GM12864 (cell line): ENCODE results near the gene CARF.

Experiments
- DNase-seq: peaks from one replicate; pipeline ENCODE4 v3.0.0-alpha.2; 2011; ENCODE audit warnings: low read depth
- H3K4me3 ChIP-seq: 2 replicates; pipeline ENCODE4 v1.5.1; 2011; ENCODE audit warnings: mild to moderate bottlenecking, low read depth, low read length, control low read depth
- TF ChIP-seq, protein P1 (sequence below): IDR thresholded peaks from 2 replicates; pipeline ENCODE4 v1.5.1; 2011; ENCODE audit warnings: low read depth, mild to moderate bottlenecking, moderate library complexity, low read length, control low read depth, inconsistent platforms; ENCODE audit errors: missing control alignments

Gene CARF

DNA sequence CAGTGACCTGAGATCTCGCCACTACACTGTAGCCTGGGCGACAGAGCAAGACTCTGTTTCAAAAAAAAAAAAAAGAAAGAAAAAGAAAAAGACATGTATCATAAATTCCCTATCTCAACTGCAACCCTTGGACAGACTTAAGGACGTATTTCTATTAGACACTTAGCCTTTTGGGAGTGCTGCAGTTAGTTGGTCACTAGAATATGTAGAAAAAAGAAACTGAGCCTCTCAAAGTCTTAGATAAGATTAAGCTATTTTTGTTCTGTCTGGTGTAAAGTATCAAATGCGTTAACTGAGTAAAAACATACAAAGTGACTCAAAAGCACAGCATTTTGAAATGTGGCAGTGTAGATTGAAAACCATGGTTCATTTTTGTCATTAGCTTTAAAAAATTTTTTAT is 109.9 kb downstream of the CARF start:
- no peak for DNase-seq

DNA sequence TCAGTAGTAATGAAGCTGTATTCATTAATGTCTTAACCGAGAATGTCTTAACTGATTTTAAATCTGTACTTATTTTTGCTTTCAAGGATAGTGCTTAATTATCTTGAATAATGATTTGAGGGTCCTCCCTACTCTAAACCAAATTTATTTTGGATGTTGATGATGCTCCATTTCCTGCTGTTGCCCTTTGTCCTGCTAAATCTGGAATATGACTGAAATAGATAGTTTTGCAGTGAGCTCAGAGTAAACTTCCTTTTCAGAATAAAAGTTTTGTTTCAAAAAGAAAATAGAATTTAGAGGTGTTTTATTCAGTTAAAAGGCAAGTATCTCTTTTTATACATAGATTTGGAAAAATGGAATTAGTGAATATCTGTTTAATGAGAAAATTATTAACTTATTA is 110.7 kb downstream of the CARF start:
- TF ChIP-seq, protein P1, sequence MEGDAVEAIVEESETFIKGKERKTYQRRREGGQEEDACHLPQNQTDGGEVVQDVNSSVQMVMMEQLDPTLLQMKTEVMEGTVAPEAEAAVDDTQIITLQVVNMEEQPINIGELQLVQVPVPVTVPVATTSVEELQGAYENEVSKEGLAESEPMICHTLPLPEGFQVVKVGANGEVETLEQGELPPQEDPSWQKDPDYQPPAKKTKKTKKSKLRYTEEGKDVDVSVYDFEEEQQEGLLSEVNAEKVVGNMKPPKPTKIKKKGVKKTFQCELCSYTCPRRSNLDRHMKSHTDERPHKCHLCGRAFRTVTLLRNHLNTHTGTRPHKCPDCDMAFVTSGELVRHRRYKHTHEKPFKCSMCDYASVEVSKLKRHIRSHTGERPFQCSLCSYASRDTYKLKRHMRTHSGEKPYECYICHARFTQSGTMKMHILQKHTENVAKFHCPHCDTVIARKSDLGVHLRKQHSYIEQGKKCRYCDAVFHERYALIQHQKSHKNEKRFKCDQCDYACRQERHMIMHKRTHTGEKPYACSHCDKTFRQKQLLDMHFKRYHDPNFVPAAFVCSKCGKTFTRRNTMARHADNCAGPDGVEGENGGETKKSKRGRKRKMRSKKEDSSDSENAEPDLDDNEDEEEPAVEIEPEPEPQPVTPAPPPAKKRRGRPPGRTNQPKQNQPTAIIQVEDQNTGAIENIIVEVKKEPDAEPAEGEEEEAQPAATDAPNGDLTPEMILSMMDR: no peak
- H3K4me3 ChIP-seq: no peak overlapping the region
- DNase-seq: no peak

More for the DNA sequence above, 109.9 kb downstream of the CARF start:
- TF ChIP-seq, protein P1: no peak
- H3K4me3 ChIP-seq: no peak overlapping the region

DNA sequence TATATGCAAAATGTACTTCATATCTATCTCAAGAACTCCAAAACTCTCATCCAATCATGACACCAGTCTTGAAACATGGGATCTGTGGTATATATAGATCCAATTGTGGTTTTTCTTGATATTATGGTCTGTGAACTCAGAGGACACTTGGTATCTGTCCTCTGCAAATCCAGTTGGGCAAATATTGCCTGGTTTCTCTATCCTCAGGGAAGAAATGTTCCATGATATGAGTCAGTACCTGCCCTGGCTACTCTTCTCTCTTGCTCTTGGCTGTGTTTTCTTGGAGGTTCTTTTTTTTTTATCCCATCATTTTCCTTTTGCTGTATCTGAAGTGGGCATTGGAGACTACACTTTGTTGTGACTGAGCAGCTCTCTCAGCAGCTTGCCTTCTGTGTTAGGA is 113.5 kb downstream of the CARF start:
- TF ChIP-seq, protein P1: no peak
- DNase-seq: no peak
- H3K4me3 ChIP-seq: no peak overlapping the region

DNA sequence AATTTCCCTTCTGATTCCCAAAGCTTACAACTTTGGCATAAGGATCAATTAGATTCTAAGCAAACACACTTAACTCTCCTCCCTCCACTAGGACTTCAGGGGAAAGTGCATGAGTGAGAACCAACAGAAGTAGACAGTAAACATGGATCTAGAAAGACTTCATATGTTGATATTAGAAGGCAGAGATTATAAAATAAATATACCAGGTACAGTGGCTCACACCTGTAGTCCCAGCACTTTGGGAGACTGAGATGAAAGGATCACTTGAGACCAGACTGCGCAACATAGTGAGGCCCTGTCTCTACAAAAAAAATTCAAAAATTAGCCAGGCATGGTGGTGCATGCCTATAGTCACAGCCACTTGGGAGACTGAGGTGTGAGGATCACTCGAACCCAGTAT is 118.5 kb downstream of the CARF start:
- TF ChIP-seq, protein P1: no peak
- no peak for DNase-seq
- no peak overlapping the region for H3K4me3 ChIP-seq

DNA sequence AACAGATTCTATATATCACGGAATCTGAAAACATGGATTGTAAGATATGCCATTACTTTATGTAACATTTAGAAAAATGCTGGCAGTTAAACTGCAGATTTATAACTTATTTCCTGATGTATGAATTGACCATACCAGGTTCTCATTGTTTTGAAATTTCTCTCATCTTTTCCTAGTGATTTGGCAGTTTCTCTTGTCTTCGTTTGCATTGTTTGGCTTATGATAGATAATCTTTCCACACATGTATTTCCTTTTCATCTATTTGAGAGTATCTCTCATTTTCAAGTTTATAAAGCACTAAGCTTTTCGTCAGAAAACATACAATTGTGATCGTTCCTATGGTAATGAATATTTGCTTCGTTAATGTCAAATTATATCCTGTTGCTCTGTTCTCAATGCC is 118.9 kb downstream of the CARF start:
- no peak for DNase-seq
- no peak overlapping the region for H3K4me3 ChIP-seq
- TF ChIP-seq, protein P1: no peak

DNA sequence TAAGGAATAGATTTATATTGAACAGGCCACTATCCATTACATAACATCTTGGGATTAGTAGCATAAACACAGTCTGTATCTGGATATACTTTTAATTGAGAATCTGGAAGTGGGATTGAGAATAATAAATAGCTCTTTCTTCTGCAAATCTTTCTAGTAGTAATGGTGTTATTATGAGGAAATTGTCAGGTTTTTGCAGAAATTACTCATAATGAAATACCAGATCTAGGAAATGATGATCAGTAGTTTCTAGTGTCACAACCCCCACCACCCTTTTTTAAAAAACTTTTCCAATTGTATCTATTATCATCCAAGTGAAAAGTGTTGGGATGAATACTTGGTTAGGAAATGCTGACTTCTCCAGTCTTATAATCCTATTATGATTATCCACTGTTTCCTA is 121.3 kb downstream of the CARF start:
- no peak overlapping the region for H3K4me3 ChIP-seq
- TF ChIP-seq, protein P1: no peak
- DNase-seq: no peak

DNA sequence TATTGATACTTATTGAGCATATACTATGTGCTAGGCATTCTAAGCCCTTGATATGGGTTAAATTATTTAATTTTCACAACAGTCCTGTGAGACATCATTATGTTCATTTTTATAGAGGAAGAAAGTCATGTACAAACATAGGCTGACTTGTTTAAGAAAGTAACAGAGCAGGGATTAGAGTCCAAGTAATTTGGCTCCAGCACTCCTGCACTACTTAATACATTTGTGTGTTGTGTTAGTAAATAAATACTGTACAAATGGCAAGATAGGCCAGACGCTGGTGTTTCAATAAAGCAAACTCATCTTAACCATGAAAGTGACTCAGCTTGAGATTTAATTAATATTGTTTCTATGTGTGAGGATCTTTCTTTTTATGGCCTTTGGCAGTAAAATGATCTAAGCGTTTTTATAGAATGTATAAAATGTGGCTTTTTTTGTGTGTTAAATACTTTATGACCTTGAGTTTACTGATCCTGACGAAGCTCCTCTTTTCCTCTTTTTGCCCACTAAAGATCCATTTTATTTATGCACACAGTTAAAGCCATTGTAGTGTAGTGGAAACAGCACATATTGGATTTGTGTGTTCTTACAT is 123.9 kb downstream of the CARF start:
- no peak for DNase-seq
- TF ChIP-seq, protein P1: no peak
- H3K4me3 ChIP-seq: no peak overlapping the region
